D721Med (cell line): ENCODE measurements around the gene CDH20.
A peak's percentile ranks its signal among the peaks of the same experiment; 100 is the strongest.

ENCODE experiments used
- DNase-seq: peaks from one replicate; pipeline ENCODE4 v3.0.0; 2011; ENCODE audit warnings: low spot score; ENCODE audit not compliant: insufficient read length
- FAIRE-seq: peaks from 2 replicates; lab custom pipeline; 2011; peaks lifted over from hg19 to GRCh38; lab: Jason Lieb, UNC
- TF ChIP-seq, protein P1 (sequence below): IDR thresholded peaks from 2 replicates; pipeline ENCODE4 v1.5.1; 2012; ENCODE audit warnings: mild to moderate bottlenecking, control low read depth; ENCODE audit not compliant: insufficient read depth; ENCODE audit errors: missing control alignments

Gene CDH20

DNA sequence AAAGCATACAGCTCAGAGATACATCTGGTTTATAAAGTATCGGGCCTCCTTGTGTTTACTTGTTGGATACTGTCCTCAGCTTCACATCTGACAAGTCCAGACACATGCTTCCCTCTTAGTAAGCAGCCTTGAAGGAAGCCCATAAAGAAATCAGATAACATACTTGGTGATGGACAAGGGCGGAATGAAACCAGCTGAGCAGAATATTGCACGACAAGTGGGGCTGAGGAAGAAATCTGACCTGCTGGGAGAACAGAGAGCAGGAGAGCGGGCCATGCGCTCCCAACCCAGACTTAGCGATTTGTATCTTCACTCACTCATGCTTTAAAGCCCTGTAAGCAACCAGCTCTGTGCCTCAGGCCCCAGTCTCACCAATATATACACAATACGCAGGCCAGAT lies 208.4 kb downstream of the CDH20 start:
- TF ChIP-seq, protein P1, sequence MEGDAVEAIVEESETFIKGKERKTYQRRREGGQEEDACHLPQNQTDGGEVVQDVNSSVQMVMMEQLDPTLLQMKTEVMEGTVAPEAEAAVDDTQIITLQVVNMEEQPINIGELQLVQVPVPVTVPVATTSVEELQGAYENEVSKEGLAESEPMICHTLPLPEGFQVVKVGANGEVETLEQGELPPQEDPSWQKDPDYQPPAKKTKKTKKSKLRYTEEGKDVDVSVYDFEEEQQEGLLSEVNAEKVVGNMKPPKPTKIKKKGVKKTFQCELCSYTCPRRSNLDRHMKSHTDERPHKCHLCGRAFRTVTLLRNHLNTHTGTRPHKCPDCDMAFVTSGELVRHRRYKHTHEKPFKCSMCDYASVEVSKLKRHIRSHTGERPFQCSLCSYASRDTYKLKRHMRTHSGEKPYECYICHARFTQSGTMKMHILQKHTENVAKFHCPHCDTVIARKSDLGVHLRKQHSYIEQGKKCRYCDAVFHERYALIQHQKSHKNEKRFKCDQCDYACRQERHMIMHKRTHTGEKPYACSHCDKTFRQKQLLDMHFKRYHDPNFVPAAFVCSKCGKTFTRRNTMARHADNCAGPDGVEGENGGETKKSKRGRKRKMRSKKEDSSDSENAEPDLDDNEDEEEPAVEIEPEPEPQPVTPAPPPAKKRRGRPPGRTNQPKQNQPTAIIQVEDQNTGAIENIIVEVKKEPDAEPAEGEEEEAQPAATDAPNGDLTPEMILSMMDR: no peak
- DNase-seq: no peak
- no peak for FAIRE-seq

DNA sequence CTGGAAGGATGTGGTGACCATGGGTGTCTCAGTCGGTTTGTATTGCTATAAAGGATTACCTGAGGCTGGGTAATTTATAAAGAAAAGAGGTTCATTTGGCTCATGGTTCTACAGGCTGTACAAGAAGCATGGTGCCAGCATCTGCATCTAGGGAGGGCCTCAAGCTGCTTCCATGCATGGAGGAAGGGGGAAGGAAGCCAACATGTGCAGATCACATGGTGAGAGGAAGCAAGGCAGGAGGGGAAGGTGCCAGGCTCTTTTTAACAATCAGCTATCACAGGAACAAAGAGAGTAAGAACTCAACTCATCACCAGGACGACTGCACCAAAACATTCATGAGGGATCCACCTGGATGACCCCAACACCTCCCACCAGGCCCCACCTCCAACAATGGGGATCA lies 209.4 kb downstream of the CDH20 start:
- TF ChIP-seq, protein P1: no peak
- DNase-seq: no peak
- FAIRE-seq: peak; percentile 67

DNA sequence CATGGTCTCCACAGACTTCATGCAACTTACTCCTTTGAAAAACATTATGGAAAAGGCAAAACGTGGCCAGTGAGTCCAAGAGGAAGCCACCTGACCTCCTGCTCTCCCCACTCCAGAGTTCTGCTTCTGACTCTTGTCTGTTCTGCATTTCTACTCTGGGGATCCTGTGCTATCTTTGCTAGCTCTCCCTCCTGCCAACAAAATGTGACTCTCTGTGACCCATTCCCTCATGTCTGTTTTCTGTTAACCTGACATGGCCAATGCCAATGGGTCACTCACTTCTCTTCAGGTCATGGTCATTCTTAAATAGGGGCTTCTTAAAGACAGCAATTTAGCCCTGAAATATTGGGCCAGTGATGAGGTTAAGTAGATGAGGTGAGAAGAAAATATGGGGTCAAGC lies 210.3 kb downstream of the CDH20 start:
- DNase-seq: no peak
- TF ChIP-seq, protein P1: no peak
- FAIRE-seq: peak; percentile 46

DNA sequence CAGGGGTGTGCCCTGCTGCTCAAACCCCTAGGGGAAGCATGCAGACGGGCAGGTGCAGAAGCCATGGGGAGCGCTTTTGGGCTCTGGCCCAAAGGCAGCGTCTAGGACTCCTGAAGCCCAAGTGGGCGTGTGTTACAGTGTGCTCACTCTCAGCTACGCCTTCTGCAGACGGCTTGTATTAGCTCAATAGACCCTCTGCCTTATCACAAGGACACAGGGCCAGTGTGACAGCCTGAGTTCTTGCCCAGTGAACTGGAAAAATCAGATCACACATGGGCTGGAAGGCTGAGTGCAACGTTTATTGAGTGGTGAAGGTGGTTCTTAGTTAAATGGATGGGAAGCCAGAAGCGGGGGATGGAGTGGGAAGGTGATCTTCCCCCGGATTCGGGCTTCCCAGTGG lies 210.9 kb downstream of the CDH20 start:
- TF ChIP-seq, protein P1: no peak
- FAIRE-seq (no peak), DNase-seq (no peak)

DNA sequence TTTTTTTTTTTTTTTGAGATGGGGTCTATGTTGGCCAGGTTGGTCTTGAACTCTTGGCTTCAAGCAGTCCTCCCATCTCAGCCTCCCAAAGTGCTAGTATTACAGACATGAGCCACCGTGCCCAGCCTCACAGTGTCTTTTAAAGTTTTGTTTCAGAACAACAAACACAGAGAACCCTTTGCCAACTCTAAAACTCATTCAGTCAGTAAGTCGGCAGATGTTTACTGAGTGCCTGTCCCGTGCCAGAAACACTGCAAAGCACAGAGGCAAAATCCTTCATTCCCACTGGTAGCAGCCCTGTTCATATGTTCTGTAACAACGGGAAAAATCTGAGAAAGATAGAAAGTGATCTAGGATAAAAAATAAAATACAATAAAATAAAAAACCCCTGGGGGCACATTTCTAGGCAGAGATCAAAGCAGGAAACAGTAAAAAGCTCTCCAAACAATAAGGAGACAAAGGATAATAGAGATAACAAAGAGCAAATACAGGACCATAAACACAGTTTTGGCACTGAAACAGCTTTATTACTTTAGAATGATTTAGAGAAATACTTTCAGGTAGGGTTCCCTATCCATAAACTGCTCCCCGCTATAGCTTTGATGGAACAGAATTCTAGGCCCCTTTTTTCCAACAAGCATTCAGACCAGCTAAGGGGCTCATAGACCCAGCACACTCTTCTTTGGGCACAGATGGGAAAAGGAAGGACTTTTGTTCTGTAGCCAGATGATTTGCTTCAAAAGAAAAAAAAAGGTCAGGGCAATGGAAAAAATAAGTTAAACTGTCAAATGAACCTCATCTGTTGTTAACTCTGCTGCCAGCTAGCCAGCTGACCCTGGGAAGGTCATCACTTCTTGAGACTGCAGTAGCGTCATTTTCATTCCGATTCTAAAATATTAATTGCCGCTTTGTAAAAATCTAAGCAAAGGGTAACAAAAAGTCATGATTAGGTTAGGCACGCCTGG lies 212.3 kb downstream of the CDH20 start:
- DNase-seq (no peak), FAIRE-seq (peak; percentile 72)
- TF ChIP-seq, protein P1: no peak

DNA sequence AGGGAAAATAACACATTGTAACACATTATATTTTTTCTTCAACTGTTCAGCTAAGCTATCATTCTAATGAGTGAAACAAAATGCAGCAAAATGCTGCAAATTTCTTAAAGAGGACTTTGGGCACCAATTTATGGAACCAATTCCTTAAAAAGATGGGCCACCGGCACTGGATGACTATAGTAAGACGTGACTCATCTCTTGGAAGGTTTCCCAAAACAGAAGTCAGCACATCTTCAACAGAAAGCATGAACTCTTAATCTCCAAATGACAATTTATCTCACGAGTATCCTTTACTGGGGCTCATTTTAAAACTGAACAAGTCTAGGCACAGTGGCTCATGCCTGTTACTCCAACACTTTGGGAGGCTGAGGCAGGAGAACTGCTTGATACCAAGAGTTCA lies 213.4 kb downstream of the CDH20 start:
- FAIRE-seq (peak; percentile 53), DNase-seq (no peak)
- TF ChIP-seq, protein P1: no peak

DNA sequence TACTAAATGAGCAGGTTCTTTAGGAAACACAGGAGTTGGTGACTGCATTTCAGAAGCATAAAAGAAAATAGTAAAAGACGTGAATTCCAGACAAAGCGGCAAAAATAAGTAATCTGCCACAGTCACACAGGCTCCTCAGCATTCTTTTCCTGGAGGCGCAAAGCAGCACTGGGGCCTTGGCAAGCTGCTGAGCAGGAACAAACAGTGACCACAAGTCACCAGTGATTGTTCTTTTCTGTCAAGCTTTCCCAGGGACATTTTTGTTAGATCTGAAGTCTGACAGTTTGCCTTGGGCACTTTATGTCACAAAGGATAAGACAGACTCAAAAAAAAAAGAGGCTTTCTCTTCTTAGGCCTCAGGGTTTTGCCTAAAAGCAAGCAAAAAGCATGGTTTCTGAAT lies 216.2 kb downstream of the CDH20 start:
- TF ChIP-seq, protein P1: no peak
- FAIRE-seq (no peak), DNase-seq (no peak)
